GM12872 (cell line): ENCODE data around the gene VKORC1.

Source experiments
- TF ChIP-seq, protein P1 (sequence below): IDR thresholded peaks from 3 replicates; pipeline ENCODE4 v1.5.1; 2011; ENCODE audit warnings: low read depth, mild to moderate bottlenecking, low read length, moderate library complexity; ENCODE audit not compliant: insufficient read depth

VKORC1 gene

DNA sequence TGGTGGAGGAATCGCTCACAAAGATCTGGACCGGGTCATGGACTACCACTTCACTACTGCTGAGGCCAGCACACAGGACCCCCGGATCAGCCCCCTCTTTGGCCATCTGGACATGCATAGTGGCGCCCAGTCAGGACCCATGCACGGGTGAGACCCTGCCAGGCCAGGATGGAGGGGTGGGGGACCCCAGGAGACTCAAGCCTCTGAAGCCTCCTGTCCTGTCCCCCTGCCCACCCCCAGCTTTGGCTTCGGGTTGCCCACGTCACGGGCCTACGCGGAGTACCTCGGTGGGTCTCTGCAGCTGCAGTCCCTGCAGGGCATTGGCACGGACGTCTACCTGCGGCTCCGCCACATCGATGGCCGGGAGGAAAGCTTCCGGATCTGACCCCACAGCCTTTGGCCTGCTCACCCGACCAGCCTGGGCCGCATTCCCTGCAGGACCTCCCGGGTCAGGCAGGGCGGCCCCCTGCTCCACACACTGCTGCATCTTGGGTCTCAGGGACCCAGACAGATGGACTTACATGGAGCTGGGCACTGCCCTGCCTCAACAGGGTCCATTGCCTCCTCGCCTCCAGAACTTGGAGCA, 17.4 kb upstream of the VKORC1 start:
- TF ChIP-seq, protein P1, sequence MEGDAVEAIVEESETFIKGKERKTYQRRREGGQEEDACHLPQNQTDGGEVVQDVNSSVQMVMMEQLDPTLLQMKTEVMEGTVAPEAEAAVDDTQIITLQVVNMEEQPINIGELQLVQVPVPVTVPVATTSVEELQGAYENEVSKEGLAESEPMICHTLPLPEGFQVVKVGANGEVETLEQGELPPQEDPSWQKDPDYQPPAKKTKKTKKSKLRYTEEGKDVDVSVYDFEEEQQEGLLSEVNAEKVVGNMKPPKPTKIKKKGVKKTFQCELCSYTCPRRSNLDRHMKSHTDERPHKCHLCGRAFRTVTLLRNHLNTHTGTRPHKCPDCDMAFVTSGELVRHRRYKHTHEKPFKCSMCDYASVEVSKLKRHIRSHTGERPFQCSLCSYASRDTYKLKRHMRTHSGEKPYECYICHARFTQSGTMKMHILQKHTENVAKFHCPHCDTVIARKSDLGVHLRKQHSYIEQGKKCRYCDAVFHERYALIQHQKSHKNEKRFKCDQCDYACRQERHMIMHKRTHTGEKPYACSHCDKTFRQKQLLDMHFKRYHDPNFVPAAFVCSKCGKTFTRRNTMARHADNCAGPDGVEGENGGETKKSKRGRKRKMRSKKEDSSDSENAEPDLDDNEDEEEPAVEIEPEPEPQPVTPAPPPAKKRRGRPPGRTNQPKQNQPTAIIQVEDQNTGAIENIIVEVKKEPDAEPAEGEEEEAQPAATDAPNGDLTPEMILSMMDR, result no peak

DNA sequence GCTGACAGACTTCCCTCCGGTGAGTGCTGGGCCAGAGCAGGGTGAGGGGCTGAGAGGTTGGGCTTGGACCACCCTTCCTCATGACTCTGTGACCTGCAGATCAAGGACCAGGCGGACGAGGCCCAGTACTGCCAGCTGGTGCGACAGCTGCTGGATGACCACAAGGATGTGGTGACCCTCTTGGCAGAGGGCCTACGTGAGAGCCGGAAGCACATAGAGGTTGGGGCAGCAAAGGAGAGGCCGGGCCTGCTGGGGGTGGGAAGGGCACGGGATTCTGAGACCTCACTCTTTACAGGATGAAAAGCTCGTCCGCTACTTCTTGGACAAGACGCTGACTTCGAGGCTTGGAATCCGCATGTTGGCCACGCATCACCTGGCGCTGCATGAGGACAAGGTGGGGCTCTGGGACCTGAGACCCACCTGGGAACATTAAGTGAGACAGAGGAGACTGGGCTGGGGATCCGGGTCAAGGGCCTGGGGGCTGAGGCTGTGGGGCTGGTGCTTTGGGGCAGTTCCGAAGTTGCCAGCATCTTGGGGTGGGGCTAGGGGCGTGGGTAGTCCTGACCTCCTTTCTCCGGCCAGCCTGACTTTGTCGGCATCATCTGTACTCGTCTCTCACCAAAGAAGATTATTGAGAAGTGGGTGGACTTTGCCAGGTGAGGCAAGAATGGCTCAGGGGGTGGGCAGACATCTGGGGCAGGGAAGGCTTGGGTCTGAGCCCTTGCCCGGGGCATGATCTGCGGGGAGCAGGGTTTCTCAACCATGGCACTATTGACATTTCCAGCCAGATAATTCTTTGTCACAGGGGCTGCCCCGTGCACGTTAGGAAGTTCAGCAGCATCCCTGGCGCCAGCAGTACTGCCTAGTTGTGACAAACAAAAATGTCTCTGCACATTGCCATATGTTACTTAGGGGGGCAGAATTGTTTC, 15.8 kb upstream of the VKORC1 start:
- TF ChIP-seq, protein P1, result no peak

DNA sequence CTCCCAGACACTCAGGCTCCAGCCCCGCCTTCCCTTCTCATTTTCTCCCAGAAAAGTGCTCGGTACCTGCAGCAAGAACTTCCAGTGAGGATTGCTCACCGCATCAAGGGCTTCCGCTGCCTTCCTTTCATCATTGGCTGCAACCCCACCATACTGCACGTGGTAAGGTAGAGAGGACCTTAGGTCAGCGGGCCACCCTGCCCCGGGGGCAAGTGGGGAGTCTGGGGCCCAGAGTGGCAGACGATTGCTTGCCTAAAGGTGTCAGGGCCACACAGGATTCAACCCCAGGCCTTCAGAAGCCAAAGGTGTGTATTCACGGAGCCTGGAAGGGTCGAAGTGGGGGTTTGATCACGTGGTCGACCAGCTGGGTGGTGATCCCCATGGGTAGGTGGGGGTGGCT, 15.0 kb upstream of the VKORC1 start:
- TF ChIP-seq, protein P1, result no peak

DNA sequence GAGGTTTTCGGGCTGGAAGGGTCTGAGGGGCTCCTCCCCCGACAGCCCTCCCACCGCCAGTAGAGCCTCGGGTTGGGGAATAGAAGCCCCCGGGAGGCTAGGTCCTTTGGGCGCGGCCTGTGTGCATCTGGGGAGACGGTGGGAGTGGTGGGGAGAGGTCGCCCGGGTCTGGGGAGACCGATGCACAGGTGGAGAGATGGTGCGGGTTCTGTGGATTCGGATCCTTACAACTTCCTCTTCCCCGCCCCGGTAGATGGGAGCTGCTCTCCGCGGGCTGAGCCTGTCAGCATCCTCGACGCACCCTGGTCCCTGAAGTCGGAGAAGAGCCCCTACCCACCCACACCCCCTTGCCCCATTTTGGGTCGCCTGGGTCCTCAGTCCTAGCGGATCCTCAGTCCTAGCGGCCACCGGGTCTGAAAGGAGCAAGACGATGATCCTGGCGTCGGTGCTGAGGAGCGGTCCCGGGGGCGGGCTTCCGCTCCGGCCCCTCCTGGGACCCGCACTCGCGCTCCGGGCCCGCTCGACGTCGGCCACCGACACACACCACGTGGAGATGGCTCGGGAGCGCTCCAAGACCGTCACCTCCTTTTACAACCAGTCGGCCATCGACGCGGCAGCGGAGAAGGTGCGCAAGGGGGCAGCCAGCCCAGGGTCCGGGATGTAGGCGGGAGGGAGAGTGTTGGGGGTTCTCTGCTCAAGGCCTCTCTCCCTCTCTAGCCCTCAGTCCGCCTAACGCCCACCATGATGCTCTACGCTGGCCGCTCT, 14.4 kb upstream of the VKORC1 start:
- TF ChIP-seq, protein P1, result no peak

DNA sequence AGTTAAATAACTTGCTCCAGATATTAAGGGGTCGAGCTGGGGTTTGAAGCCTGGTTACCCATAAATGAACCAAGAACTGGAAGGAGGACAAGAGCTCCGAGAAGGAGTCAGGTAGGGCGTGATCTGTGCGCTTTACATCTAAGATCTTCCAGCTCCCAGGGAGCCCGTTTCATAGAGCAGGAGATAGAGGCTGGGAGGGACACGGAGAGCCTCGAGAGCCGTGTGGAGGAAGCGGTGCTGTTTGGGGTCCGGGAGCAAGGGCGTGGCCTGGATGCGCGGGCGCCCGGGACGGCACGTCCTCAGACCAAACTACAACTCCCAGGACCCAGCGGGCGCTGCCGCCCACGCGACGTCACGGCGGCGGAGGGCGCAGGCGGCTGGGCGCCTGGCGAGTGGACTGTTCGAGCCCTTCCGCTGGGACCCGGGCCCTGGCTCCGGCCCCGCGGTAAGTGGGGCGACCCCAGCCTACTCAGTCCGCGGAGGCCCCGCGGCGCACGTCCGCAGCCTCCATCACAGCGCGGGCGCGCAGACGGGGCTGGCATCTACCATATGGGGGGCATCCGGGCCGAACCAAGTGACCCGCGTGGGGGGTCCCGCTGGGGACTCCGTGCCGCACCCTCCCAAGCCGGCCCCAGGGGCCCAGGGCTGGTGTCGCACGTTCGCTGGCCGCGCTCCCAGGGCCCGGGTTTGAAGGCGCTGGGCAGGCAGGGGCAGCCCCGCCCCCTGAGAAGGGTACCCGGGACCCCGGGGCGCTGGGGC, 13.6 kb upstream of the VKORC1 start, which contains the start of gene BCKDK:
BCKDK (plus strand) TSS at position 352 of the 759 bp plus-strand sequence. CDS start 838 bp downstream, outside the sequence.
- TF ChIP-seq, protein P1, result no peak

DNA sequence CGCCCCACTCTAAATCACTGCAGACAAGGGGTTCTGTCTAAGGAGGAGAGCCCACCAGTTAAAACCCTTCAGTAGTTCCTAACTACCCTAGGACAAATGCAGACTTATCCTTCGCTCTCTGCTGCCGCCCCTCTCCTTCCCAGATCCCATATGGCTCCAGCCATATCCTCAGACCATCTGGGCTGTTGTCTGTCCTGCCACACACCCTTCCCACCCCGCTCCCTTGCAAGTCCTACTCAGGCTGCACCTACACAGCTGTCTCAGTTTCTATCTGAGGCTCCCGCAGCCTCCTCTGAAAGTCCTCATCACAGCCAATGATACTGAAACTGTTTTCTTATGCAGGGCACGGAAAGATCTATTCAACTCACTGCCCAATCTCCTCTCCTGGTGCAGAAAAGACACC, 12.9 kb upstream of the VKORC1 start:
- TF ChIP-seq, protein P1, result no peak
